H1 (cell line): ENCODE data around the gene ZBTB1. TPM values are rescaled to one million over a fixed set of nuclear protein-coding genes. Genes with fewer than 3 reads are reported as not detected.

Experiments
- BACH1 ChIP-seq: IDR thresholded peaks from 2 replicates; pipeline ENCODE4 v1.6.1; 2012; ENCODE audit warnings: low read length, improper control_type of control experiment
- CBX5 ChIP-seq: fragments of 300-800, 300-1000 bp; sonication (generic); IDR thresholded peaks from 2 replicates; pipeline ENCODE4 v1.7.1; 2016; ENCODE audit warnings: antibody characterized with exemption, low read length, low read depth
- NANOG ChIP-seq: IDR thresholded peaks from 2 replicates; pipeline ENCODE4 v1.6.1; 2011; ENCODE audit warnings: low read length, low read depth, mild to moderate bottlenecking, inconsistent platforms; ENCODE audit not compliant: insufficient read depth, poor library complexity, severe bottlenecking
- POLR2AphosphoS5 ChIP-seq: IDR thresholded peaks from 2 replicates; pipeline ENCODE4 v1.6.1; 2011; ENCODE audit warnings: low read depth, low read length
- SP1 ChIP-seq: IDR thresholded peaks from 2 replicates; pipeline ENCODE4 v1.6.1; 2011; ENCODE audit warnings: low read depth, low read length
- polyA plus RNA-seq, 7 experiments: library from polyadenylated mRNA; depleted of rRNA in 3 of 7; stranded (reverse) in 5 of 7; unstranded in 2 of 7; fragments of >200 nt in 5 of 7; fragments of 200-250 nt in 2 of 7; gene quantifications; 1 replicate in 5 of 7; 2 replicates in 1 of 7; 4 replicates in 1 of 7; pipeline versions ENCODE4 v1.2.1 to v1.2.3, GENCODE V29; 2011 to 2013; ENCODE audit warnings: missing spikeins in 2 of 7, mixed read lengths in 2 of 7
- total RNA-seq: library from RNA; stranded (reverse); fragmentation: NEBNext Ultra II Directional; extraction: Animal tissue kit (Norgen Biotek cat#: 25700); gene quantifications from 2 replicates; pipeline ENCODE4 v1.2.1, GENCODE V29; 2021
- TF ChIP-seq, protein P1 (sequence below): IDR thresholded peaks from 2 replicates; pipeline ENCODE4 v1.6.1; 2012; ENCODE audit warnings: low read length, inconsistent platforms

ZBTB1 gene
- total and polyA plus RNA-seq, 2 of the 8 experiments (the other 6 are each of a cell fraction or from before 2014, with no cell fraction given) = 13.6 to 27.5 TPM

GRCh38 chr14:64504897-64505794 lies 576 bp downstream of the ZBTB1 start (continued):
- TF ChIP-seq CBX5 (no peak), POLR2AphosphoS5 (peak; percentile 49; the same call in 1 of the 2 replicates), SP1 (0 out of 2 replicates have a peak, but pooled peaks have one; percentile 22), NANOG (no peak), BACH1 (no peak)
- TF ChIP-seq, protein P1, sequence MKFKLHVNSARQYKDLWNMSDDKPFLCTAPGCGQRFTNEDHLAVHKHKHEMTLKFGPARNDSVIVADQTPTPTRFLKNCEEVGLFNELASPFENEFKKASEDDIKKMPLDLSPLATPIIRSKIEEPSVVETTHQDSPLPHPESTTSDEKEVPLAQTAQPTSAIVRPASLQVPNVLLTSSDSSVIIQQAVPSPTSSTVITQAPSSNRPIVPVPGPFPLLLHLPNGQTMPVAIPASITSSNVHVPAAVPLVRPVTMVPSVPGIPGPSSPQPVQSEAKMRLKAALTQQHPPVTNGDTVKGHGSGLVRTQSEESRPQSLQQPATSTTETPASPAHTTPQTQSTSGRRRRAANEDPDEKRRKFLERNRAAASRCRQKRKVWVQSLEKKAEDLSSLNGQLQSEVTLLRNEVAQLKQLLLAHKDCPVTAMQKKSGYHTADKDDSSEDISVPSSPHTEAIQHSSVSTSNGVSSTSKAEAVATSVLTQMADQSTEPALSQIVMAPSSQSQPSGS = no peak
